K562 (cell line): Measurements from ENCODE around the gene PLPP6. TPM values are rescaled to one million over a fixed set of nuclear protein-coding genes. Genes with fewer than 3 reads are reported as not detected.

Source experiments
- HDAC8 ChIP-seq: fragments of 450-650 bp; IDR thresholded peaks from 2 replicates; pipeline ENCODE4 v1.6.1; 2016; ENCODE audit warnings: mild to moderate bottlenecking, missing genetic modification characterization, moderate library complexity, missing compliant biosample characterization
- JUNB ChIP-seq: fragments of 450-650 bp; formaldehyde crosslinking; conservative IDR thresholded peaks from 2 replicates; pipeline ENCODE4 v1.4.0; 2020; ENCODE audit warnings: mild to moderate bottlenecking
- STAT5B ChIP-seq: fragments of 250-450 bp; sonication (Bioruptor Pico); IDR thresholded peaks from 2 replicates; pipeline ENCODE4 v1.8.0; 2021; ENCODE audit warnings: mild to moderate bottlenecking, inconsistent platforms
- TAF1 ChIP-seq: IDR thresholded peaks from 2 replicates; pipeline ENCODE4 v1.6.1; 2011; ENCODE audit warnings: mild to moderate bottlenecking, low read length, moderate library complexity; ENCODE audit not compliant: insufficient read depth, control insufficient read depth, severe bottlenecking; ENCODE audit errors: extremely low read depth
- polyA plus RNA-seq, 8 experiments: library from polyadenylated mRNA; depleted of rRNA in 4 of 8; stranded (reverse) in 5 of 8; unstranded in 3 of 8; fragments of >200 nt; fragmentation: Nextera tagmentation in 2 of 8; fragmentation: Illumina TruSeq in 1 of 8; extraction: Ambion mirVana in 2 of 8; extraction: Trizol in 1 of 8; gene quantifications; 2 replicates each; pipeline versions ENCODE4 v1.2.1 to v1.2.3, GENCODE V29; 2011 to 2014; ENCODE audit warnings: inconsistent platforms in 1 of 8, missing spikeins in 1 of 8
- total RNA-seq, 7 experiments: library from RNA; depleted of rRNA in 6 of 7; stranded (reverse); fragments of >200 nt in 6 of 7; fragmentation: Illumina TruSeq in 2 of 7; extraction: Trizol in 2 of 7; gene quantifications; 2 replicates each; pipeline versions ENCODE4 v1.2.1 to v1.2.3, GENCODE V29; 2011 to 2021; ENCODE audit warnings: low replicate concordance in 1 of 7
- TF ChIP-seq, protein P1 (sequence below): fragments of 450-650 bp; IDR thresholded peaks from 2 replicates; pipeline ENCODE4 v1.6.1; 2016; ENCODE audit warnings: mild to moderate bottlenecking, moderate library complexity
- TF ChIP-seq, protein P2 (sequence below), 2 experiments: fragments of 450-650 bp; conservative IDR thresholded peaks; 2 replicates each; pipeline ENCODE4 v1.6.1; 2017; ENCODE audit warnings: mild to moderate bottlenecking in 2 of 2, moderate library complexity in 2 of 2
- TF ChIP-seq, protein P3 (sequence below): fragments of 250-450 bp; sonication (Bioruptor Pico); IDR thresholded peaks from 2 replicates; pipeline ENCODE4 v1.8.0; 2022; ENCODE audit warnings: moderate library complexity, mild to moderate bottlenecking, inconsistent platforms

Gene PLPP6
- total and polyA plus RNA-seq, 9 of the 15 experiments (the other 6 are each of a cell fraction or from before 2014, with no cell fraction given) = 1.9 to 8.9 (median 5.6) TPM

DNA sequence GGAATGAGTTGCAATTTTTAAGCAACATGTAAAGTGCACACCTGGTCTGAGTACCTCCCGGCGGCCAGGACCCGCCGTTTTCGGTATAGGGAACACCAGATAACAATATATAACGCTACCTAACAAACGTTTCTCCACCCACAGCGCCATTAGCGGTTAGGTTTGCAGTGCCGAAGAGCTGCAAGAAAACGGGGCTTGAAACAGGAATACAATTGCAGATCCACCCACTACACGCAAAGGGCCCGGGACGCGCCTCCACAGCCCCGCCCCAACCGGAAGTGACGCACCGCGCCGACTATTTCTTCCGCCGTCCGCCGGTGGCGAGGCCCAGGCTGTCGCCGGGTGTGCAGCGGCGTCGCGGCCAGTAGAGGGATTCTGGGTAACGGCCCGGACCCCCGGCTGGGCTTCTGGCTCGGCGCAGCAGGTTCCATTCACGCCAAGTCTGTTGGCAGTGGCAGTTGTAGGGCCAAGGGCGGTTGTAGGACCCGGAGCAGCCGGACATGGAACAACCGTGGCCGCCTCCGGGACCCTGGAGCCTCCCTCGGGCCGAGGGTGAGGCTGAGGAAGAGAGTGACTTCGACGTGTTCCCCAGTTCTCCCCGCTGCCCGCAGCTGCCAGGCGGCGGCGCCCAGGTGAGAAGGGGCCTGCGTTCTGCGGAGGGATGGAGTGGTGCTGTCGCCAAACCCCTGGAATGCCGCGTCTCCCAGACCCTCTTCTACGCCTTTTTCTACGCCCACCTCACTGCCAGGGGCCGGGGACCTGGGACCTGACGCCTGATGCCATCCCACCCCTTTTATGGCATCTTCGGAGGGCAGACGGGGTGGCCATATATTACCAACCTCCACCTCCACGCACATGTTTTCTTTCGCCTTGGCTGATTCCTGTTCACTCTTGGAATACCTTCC is 17.4 kb downstream of the PLPP6 start, which contains the start of gene CDC37L1 (continued):
- TF ChIP-seq, protein P1, sequence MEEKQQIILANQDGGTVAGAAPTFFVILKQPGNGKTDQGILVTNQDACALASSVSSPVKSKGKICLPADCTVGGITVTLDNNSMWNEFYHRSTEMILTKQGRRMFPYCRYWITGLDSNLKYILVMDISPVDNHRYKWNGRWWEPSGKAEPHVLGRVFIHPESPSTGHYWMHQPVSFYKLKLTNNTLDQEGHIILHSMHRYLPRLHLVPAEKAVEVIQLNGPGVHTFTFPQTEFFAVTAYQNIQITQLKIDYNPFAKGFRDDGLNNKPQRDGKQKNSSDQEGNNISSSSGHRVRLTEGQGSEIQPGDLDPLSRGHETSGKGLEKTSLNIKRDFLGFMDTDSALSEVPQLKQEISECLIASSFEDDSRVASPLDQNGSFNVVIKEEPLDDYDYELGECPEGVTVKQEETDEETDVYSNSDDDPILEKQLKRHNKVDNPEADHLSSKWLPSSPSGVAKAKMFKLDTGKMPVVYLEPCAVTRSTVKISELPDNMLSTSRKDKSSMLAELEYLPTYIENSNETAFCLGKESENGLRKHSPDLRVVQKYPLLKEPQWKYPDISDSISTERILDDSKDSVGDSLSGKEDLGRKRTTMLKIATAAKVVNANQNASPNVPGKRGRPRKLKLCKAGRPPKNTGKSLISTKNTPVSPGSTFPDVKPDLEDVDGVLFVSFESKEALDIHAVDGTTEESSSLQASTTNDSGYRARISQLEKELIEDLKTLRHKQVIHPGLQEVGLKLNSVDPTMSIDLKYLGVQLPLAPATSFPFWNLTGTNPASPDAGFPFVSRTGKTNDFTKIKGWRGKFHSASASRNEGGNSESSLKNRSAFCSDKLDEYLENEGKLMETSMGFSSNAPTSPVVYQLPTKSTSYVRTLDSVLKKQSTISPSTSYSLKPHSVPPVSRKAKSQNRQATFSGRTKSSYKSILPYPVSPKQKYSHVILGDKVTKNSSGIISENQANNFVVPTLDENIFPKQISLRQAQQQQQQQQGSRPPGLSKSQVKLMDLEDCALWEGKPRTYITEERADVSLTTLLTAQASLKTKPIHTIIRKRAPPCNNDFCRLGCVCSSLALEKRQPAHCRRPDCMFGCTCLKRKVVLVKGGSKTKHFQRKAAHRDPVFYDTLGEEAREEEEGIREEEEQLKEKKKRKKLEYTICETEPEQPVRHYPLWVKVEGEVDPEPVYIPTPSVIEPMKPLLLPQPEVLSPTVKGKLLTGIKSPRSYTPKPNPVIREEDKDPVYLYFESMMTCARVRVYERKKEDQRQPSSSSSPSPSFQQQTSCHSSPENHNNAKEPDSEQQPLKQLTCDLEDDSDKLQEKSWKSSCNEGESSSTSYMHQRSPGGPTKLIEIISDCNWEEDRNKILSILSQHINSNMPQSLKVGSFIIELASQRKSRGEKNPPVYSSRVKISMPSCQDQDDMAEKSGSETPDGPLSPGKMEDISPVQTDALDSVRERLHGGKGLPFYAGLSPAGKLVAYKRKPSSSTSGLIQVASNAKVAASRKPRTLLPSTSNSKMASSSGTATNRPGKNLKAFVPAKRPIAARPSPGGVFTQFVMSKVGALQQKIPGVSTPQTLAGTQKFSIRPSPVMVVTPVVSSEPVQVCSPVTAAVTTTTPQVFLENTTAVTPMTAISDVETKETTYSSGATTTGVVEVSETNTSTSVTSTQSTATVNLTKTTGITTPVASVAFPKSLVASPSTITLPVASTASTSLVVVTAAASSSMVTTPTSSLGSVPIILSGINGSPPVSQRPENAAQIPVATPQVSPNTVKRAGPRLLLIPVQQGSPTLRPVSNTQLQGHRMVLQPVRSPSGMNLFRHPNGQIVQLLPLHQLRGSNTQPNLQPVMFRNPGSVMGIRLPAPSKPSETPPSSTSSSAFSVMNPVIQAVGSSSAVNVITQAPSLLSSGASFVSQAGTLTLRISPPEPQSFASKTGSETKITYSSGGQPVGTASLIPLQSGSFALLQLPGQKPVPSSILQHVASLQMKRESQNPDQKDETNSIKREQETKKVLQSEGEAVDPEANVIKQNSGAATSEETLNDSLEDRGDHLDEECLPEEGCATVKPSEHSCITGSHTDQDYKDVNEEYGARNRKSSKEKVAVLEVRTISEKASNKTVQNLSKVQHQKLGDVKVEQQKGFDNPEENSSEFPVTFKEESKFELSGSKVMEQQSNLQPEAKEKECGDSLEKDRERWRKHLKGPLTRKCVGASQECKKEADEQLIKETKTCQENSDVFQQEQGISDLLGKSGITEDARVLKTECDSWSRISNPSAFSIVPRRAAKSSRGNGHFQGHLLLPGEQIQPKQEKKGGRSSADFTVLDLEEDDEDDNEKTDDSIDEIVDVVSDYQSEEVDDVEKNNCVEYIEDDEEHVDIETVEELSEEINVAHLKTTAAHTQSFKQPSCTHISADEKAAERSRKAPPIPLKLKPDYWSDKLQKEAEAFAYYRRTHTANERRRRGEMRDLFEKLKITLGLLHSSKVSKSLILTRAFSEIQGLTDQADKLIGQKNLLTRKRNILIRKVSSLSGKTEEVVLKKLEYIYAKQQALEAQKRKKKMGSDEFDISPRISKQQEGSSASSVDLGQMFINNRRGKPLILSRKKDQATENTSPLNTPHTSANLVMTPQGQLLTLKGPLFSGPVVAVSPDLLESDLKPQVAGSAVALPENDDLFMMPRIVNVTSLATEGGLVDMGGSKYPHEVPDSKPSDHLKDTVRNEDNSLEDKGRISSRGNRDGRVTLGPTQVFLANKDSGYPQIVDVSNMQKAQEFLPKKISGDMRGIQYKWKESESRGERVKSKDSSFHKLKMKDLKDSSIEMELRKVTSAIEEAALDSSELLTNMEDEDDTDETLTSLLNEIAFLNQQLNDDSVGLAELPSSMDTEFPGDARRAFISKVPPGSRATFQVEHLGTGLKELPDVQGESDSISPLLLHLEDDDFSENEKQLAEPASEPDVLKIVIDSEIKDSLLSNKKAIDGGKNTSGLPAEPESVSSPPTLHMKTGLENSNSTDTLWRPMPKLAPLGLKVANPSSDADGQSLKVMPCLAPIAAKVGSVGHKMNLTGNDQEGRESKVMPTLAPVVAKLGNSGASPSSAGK = peak; percentile 64
- TF ChIP-seq TAF1 (peak; percentile 89), HDAC8 (no peak), STAT5B (no peak), JUNB (CRISPR knock-in tag) (no peak)
- TF ChIP-seq, protein P2, sequence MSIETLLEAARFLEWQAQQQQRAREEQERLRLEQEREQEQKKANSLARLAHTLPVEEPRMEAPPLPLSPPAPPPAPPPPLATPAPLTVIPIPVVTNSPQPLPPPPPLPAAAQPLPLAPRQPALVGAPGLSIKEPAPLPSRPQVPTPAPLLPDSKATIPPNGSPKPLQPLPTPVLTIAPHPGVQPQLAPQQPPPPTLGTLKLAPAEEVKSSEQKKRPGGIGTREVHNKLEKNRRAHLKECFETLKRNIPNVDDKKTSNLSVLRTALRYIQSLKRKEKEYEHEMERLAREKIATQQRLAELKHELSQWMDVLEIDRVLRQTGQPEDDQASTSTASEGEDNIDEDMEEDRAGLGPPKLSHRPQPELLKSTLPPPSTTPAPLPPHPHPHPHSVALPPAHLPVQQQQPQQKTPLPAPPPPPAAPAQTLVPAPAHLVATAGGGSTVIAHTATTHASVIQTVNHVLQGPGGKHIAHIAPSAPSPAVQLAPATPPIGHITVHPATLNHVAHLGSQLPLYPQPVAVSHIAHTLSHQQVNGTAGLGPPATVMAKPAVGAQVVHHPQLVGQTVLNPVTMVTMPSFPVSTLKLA (conservative IDR thresholded peaks at IDR 0.05) = peak; percentile 75 to 79
- TF ChIP-seq, protein P3, sequence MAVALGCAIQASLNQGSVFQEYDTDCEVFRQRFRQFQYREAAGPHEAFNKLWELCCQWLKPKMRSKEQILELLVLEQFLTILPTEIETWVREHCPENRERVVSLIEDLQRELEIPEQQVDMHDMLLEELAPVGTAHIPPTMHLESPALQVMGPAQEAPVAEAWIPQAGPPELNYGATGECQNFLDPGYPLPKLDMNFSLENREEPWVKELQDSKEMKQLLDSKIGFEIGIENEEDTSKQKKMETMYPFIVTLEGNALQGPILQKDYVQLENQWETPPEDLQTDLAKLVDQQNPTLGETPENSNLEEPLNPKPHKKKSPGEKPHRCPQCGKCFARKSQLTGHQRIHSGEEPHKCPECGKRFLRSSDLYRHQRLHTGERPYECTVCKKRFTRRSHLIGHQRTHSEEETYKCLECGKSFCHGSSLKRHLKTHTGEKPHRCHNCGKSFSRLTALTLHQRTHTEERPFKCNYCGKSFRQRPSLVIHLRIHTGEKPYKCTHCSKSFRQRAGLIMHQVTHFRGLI (CRISPR knock-in tag) = no peak
